Putamen (tissue), 1 donor: ENCODE measurements around the gene CADPS2.

Experiments used
- DNase-seq: peaks from one replicate; pipeline ENCODE4 v3.0.0-alpha.2; 2016; ENCODE audit warnings: low spot score

Gene CADPS2

GRCh38 chr7:122525355-122525754, 360.9 kb downstream of the CADPS2 start:
- DNase-seq: no peak

GRCh38 chr7:122521767-122522166, 364.5 kb downstream of the CADPS2 start:
- DNase-seq: no peak

GRCh38 chr7:122520971-122521555, 365.2 kb downstream of the CADPS2 start:
- DNase-seq: no peak

- DNase-seq: no peak
Observed at GRCh38 chr7:122518488-122518887, 367.8 kb downstream of the CADPS2 start.

- DNase-seq: no peak
Observed at GRCh38 chr7:122517576-122517975, 368.7 kb downstream of the CADPS2 start.

GRCh38 chr7:122515404-122515803, 370.9 kb downstream of the CADPS2 start:
- no peak for DNase-seq

GRCh38 chr7:122511268-122511667, 375.0 kb downstream of the CADPS2 start:
- no peak for DNase-seq

GRCh38 chr7:122507591-122507990, 378.7 kb downstream of the CADPS2 start:
- DNase-seq: no peak

- DNase-seq: no peak
Observed at GRCh38 chr7:122492007-122492406, 394.3 kb downstream of the CADPS2 start.

GRCh38 chr7:122488241-122488640, 398.0 kb downstream of the CADPS2 start:
- DNase-seq: no peak

GRCh38 chr7:122487131-122487530, 399.1 kb downstream of the CADPS2 start:
- no peak for DNase-seq

GRCh38 chr7:122485856-122486255, 400.4 kb downstream of the CADPS2 start:
- no peak for DNase-seq

- DNase-seq: no peak
Observed at GRCh38 chr7:122482212-122482611, 404.0 kb downstream of the CADPS2 start.

GRCh38 chr7:122470859-122471258, 415.4 kb downstream of the CADPS2 start:
- DNase-seq: no peak

GRCh38 chr7:122468945-122469344, 417.3 kb downstream of the CADPS2 start:
- DNase-seq: no peak

- DNase-seq: no peak
Observed at GRCh38 chr7:122467661-122468449, 418.4 kb downstream of the CADPS2 start.

- no peak for DNase-seq
Observed at GRCh38 chr7:122465296-122465695, 421.0 kb downstream of the CADPS2 start.

- DNase-seq: no peak
Observed at GRCh38 chr7:122463631-122464030, 422.6 kb downstream of the CADPS2 start.

GRCh38 chr7:122460936-122461335, 425.3 kb downstream of the CADPS2 start:
- DNase-seq: no peak

- DNase-seq: no peak
Observed at GRCh38 chr7:122457969-122458368, 428.3 kb downstream of the CADPS2 start.

- no peak for DNase-seq
Observed at GRCh38 chr7:122457325-122457724, 428.9 kb downstream of the CADPS2 start.

GRCh38 chr7:122454776-122455507, 431.3 kb downstream of the CADPS2 start:
- DNase-seq: no peak

GRCh38 chr7:122453432-122453831, 432.8 kb downstream of the CADPS2 start:
- no peak for DNase-seq
